Immature natural killer cell (primary cell): ENCODE results near the gene BRDT. TPM values are rescaled to one million over a fixed set of nuclear protein-coding genes. Genes with fewer than 3 reads are reported as not detected.
"Not testable (repeated sequence)": the region's sequence is repeated elsewhere in the genome, so short reads cannot be mapped to it uniquely, and the experiment has no call there.

Source experiments
- DNase-seq, 3 donors: peaks; one replicate each; pipeline ENCODE4 v3.0.0; 2022; ENCODE audit warnings: mixed read lengths in 1 of 3
- H3K27ac Mint-ChIP-seq, 6 donors: one replicate each; pipeline ENCODE4 v1.8.0; 2020; ENCODE audit warnings: mixed read lengths in 6 of 6, mild to moderate bottlenecking in 5 of 6, inconsistent platforms in 4 of 6, moderate library complexity in 3 of 6
- H3K27me3 Mint-ChIP-seq, 3 donors: one replicate each; pipeline ENCODE4 v1.8.0; 2020 to 2021; ENCODE audit warnings: low read depth in 3 of 3, mild to moderate bottlenecking in 3 of 3, mixed read lengths in 3 of 3, moderate library complexity in 3 of 3, inconsistent platforms in 1 of 3
- H3K36me3 Mint-ChIP-seq, 3 donors: one replicate each; pipeline ENCODE4 v1.8.0; 2020; ENCODE audit warnings: mixed read lengths in 3 of 3, inconsistent platforms in 2 of 3, mild to moderate bottlenecking in 2 of 3
- H3K4me1 Mint-ChIP-seq, 2 donors: one replicate each; pipeline ENCODE4 v1.8.0; 2020; ENCODE audit warnings: inconsistent platforms in 2 of 2, mild to moderate bottlenecking in 2 of 2, mixed read lengths in 2 of 2, moderate library complexity in 1 of 2
- H3K4me3 Mint-ChIP-seq, 5 donors: one replicate each; pipeline ENCODE4 v1.8.0; 2020; ENCODE audit warnings: mild to moderate bottlenecking in 5 of 5, mixed read lengths in 5 of 5, inconsistent platforms in 3 of 5, moderate library complexity in 3 of 5
- H3K9me3 Mint-ChIP-seq, 6 donors: one replicate each; pipeline ENCODE4 v1.8.0; 2020; ENCODE audit warnings: mild to moderate bottlenecking in 6 of 6, mixed read lengths in 6 of 6, inconsistent platforms in 4 of 6, moderate library complexity in 3 of 6
- polyA plus RNA-seq, 3 donors: library from polyadenylated mRNA; unstranded; fragments of 300-500 nt; fragmentation: Illumina TruSeq; gene quantifications; one replicate each; pipeline ENCODE4 v1.2.3, GENCODE V29; 2021

The BRDT gene
- polyA plus RNA-seq, 3 donors from 2014 or later, result not detected

- H3K27ac Mint-ChIP-seq, result peak overlapping the region; percentile 73 to 92 (median 86)
- peaks cover 0 to 2% (median 2%) of the 10 kb centered on the region in 3 donors for H3K27me3 Mint-ChIP-seq
- DNase-seq, result peak; percentile 13 to 33 (median 30)
- peak overlapping the region; percentile 59 to 83 (median 74) for H3K4me3 Mint-ChIP-seq
- H3K36me3 Mint-ChIP-seq, result no peaks in the 10 kb centered on the region
- H3K9me3 Mint-ChIP-seq, result no peaks in the 10 kb centered on the region
- H3K4me1 Mint-ChIP-seq, result peaks cover 23 to 24% of the 10 kb centered on the region in 2 donors
Observed at GRCh38 chr1:92016720-92017316, 67.6 kb downstream of the BRDT start.

DNA sequence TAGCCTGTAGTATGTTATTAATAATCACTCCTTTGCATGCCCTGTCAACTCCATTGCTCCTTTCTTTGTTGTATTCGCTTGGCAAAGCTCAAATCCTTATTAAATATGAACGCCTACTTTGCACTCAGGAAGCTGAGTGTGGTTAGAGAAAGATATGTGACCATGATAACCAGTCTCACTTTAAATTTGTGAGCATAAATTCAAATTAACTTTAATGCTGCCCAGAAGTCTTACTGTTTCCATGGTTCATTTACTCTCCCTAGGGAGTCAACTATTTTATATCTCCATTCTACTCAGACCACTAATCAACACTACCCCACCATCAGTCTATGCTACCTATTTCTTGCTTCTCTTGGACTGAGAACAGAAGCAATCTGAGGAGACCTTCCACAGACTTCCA, 68.5 kb downstream of the BRDT start:
- Mint-ChIP-seq H3K4me1 (peaks cover 23 to 24% of the 10 kb centered on the region in 2 donors), H3K27ac (peak overlapping the region; percentile 60 to 92 (median 82)), H3K36me3 (no peaks in the 10 kb centered on the region), H3K4me3 (peak overlapping the region; percentile 61 to 80 (median 71)), H3K9me3 (no peaks in the 10 kb centered on the region), H3K27me3 (peaks cover 0 to 3% (median 2%) of the 10 kb centered on the region in 3 donors)
- no peak for DNase-seq

- not testable (repeated sequence) for H3K27ac Mint-ChIP-seq, H3K9me3 Mint-ChIP-seq, H3K27me3 Mint-ChIP-seq, DNase-seq, H3K4me3 Mint-ChIP-seq, H3K36me3 Mint-ChIP-seq
- peaks cover 15 to 19% of the 10 kb centered on the region in 2 donors for H3K4me1 Mint-ChIP-seq
Observed at GRCh38 chr1:92026042-92026441, 76.8 kb downstream of the BRDT start.

GRCh38 chr1:92026806-92027205, 77.6 kb downstream of the BRDT start:
- Mint-ChIP-seq H3K27ac (no peak overlapping the region), H3K36me3 (peaks cover 0 to 4% (median 0%) of the 10 kb centered on the region in 3 donors), H3K9me3 (peaks cover 0 to 3% (median 0%) of the 10 kb centered on the region in 6 donors), H3K4me1 (peaks cover 20 to 22% of the 10 kb centered on the region in 2 donors), H3K27me3 (peaks cover 3 to 8% (median 4%) of the 10 kb centered on the region in 3 donors), H3K4me3 (no peak overlapping the region)
- DNase-seq, result no peak

GRCh38 chr1:92029241-92029922, 80.2 kb downstream of the BRDT start:
- Mint-ChIP-seq H3K9me3 (peaks cover 0 to 4% (median 0%) of the 10 kb centered on the region in 6 donors), H3K27me3 (peaks cover 0 to 5% (median 4%) of the 10 kb centered on the region in 3 donors), H3K36me3 (peaks cover 0 to 9% (median 4%) of the 10 kb centered on the region in 3 donors), H3K27ac (peak overlapping the region in 5 of 6 donors; percentile 32 to 85 (median 74)), H3K4me1 (peaks cover 20 to 24% of the 10 kb centered on the region in 2 donors), H3K4me3 (peak overlapping the region; percentile 79 to 92 (median 81))
- DNase-seq, result no peak

- H3K27me3 Mint-ChIP-seq, result peaks cover 0 to 5% (median 4%) of the 10 kb centered on the region in 3 donors
- H3K9me3 Mint-ChIP-seq, result peaks cover 0 to 4% (median 0%) of the 10 kb centered on the region in 6 donors
- peak overlapping the region in 4 of 6 donors; percentile 49 to 95 (median 70) for H3K27ac Mint-ChIP-seq
- peak overlapping the region; percentile 77 to 91 (median 89) for H3K4me3 Mint-ChIP-seq
- H3K36me3 Mint-ChIP-seq, result peaks cover 0 to 13% (median 4%) of the 10 kb centered on the region in 3 donors
- peaks cover 20 to 24% of the 10 kb centered on the region in 2 donors for H3K4me1 Mint-ChIP-seq
- peak in 1 of 3 donors; percentile 6 for DNase-seq
Observed at GRCh38 chr1:92030656-92031107, 81.5 kb downstream of the BRDT start.

DNA sequence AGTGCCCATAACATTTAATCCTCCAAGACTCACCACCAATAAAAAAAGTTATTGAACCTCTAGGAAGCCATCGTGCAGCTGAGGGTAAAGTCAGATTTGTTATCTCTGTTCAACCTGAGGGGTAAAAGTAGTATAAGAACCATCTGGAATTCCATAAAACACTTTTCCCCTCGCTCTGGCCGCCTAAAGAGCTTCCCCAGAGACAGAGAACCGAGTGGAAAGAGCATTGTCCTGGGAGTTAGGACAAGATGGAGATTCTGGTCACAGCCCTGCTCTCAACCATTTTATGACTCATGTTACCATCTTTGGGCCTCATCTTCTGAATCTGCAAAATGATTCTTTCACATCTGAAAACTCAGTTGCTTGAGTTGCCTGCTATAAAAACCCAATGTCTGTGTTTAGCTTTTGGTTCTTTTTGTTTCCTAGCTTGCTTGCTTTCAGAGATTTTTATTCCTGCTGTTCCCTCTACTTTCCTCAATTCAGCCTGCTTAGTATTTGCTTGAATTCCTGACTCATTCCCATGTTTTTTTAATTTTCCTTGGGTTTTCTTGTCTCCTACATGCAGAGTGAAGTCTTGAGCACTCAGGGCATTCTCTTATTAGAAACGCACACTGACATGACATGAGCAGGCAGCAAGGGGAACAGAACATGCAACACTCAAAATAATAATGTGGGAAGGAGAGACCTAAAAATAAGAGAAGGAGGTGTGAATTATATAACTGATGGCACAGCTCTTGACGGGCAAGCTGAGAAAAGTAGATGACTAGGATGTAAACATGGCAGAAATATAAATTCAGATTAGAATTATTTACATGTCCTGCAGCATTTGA, 82.3 kb downstream of the BRDT start:
- peaks cover 0 to 14% (median 4%) of the 10 kb centered on the region in 3 donors for H3K36me3 Mint-ChIP-seq
- DNase-seq, result no peak
- H3K9me3 Mint-ChIP-seq, result peaks cover 0 to 4% (median 0%) of the 10 kb centered on the region in 6 donors
- peak overlapping the region in 3 of 5 donors; percentile 77 to 91 (median 89) for H3K4me3 Mint-ChIP-seq
- H3K27ac Mint-ChIP-seq, result peak overlapping the region in 3 of 6 donors; percentile 34 to 95 (median 60)
- peaks cover 20 to 24% of the 10 kb centered on the region in 2 donors for H3K4me1 Mint-ChIP-seq
- H3K27me3 Mint-ChIP-seq, result peaks cover 0 to 5% (median 4%) of the 10 kb centered on the region in 3 donors

DNA sequence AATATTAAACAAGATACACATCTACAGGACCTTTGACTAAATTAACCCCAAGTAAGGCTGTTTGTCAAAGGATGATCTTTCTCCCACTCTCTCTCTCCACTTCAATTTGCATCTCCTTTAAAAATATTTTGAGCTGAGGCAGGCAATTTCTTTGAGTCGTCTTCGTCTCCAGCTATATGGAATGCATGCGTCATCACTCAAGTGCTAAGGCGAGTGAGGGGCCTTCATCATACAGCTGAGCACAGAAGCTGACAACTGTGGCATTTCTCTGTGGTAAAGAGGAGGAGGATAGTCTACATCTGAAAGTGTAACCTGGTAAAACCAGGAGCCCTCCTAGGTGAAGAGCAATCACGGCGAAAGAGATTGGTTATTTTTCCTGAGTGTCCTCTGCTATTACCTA, 88.2 kb downstream of the BRDT start:
- DNase-seq, result no peak
- no peaks in the 10 kb centered on the region for H3K27me3 Mint-ChIP-seq
- H3K36me3 Mint-ChIP-seq, result peaks cover 0 to 13% (median 9%) of the 10 kb centered on the region in 3 donors
- H3K27ac Mint-ChIP-seq, result no peak overlapping the region
- no peaks in the 10 kb centered on the region for H3K4me1 Mint-ChIP-seq
- H3K4me3 Mint-ChIP-seq, result no peak overlapping the region
- H3K9me3 Mint-ChIP-seq, result peaks cover 0 to 2% (median 0%) of the 10 kb centered on the region in 6 donors

- H3K4me3 Mint-ChIP-seq, result no peak overlapping the region
- H3K4me1 Mint-ChIP-seq, result no peaks in the 10 kb centered on the region
- peaks cover 0 to 8% (median 5%) of the 10 kb centered on the region in 3 donors for H3K36me3 Mint-ChIP-seq
- DNase-seq, result no peak
- no peaks in the 10 kb centered on the region for H3K9me3 Mint-ChIP-seq
- H3K27ac Mint-ChIP-seq, result no peak overlapping the region
- no peaks in the 10 kb centered on the region for H3K27me3 Mint-ChIP-seq
Observed at GRCh38 chr1:92038695-92039346, 89.6 kb downstream of the BRDT start.

DNA sequence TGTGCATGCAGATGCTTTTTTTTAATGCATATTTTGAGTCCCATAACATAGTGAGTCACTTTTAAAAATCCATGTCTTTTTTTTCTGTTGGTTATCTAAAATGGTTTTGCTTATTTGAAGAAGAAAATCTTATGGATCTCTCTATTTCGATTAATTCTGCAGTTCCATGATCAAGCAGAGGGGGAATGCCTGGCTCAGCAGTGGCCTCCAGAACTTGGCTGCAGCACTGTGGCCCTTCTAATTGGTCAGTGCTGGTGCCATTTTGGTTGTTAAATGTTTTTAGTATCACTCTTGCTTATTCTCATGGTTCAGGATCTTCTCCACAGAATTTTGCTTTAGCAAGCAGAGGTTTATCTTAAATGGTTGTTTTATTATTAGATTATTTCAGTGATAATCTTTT, 91.8 kb downstream of the BRDT start:
- Mint-ChIP-seq H3K27ac (no peak overlapping the region), H3K27me3 (no peaks in the 10 kb centered on the region), H3K4me3 (no peak overlapping the region), H3K36me3 (peaks cover 0 to 7% (median 5%) of the 10 kb centered on the region in 3 donors), H3K4me1 (no peaks in the 10 kb centered on the region), H3K9me3 (no peaks in the 10 kb centered on the region)
- no peak for DNase-seq

DNA sequence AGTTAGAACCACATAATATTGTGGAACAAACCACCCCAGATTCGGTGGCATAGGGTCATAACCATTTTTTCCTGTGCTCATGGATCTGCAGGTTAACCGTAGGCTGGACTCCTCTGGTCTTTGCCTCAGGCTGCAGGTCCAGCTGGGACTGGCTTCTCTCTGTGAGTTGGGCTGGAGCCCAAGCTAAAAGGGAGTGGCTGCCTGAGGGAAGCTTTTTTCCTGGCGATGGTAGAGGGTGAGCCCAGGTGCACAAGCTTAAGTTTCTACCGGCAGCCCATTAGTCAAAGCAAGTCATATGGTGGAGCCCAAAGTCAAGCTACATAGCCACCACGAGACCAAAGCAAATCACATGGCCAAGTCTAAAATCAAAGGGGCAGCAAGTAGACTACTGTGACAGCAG, 94.4 kb downstream of the BRDT start:
- Mint-ChIP-seq H3K4me3 (no peak overlapping the region), H3K27me3 (no peaks in the 10 kb centered on the region), H3K9me3 (no peaks in the 10 kb centered on the region), H3K36me3 (peaks cover 0 to 5% (median 4%) of the 10 kb centered on the region in 3 donors), H3K27ac (no peak overlapping the region), H3K4me1 (no peaks in the 10 kb centered on the region)
- DNase-seq, result no peak

GRCh38 chr1:92045766-92046495, 96.7 kb downstream of the BRDT start:
- peaks cover 0 to 4% (median 0%) of the 10 kb centered on the region in 3 donors for H3K36me3 Mint-ChIP-seq
- H3K4me1 Mint-ChIP-seq, result no peaks in the 10 kb centered on the region
- no peak overlapping the region for H3K27ac Mint-ChIP-seq
- H3K27me3 Mint-ChIP-seq, result peaks cover 0 to 4% (median 0%) of the 10 kb centered on the region in 3 donors
- no peak for DNase-seq
- no peak overlapping the region for H3K4me3 Mint-ChIP-seq
- no peaks in the 10 kb centered on the region for H3K9me3 Mint-ChIP-seq
